Measurements from ENCODE around the gene POC1B.
"Not testable (repeated sequence)": the region's sequence is repeated elsewhere in the genome, so short reads cannot be mapped to it uniquely, and the experiment has no call there.

POC1B gene

GRCh38 chr12:89459279-89459678, 66.6 kb downstream of the POC1B start:
- not testable (repeated sequence) for DNase-seq

GRCh38 chr12:89456565-89456964, 69.3 kb downstream of the POC1B start:
- no peak for DNase-seq

- DNase-seq, result no peak
Measured at GRCh38 chr12:89454080-89454848, 71.6 kb downstream of the POC1B start.

GRCh38 chr12:89453121-89453978, 72.5 kb downstream of the POC1B start:
- DNase-seq, result no peak

GRCh38 chr12:89451841-89452251, 74.0 kb downstream of the POC1B start:
- DNase-seq, result no peak

GRCh38 chr12:89450907-89451306, 74.9 kb downstream of the POC1B start:
- DNase-seq, result no peak

GRCh38 chr12:89448951-89449371, 76.9 kb downstream of the POC1B start:
- no peak for DNase-seq

- no peak for DNase-seq
Measured at GRCh38 chr12:89448526-89448925, 77.3 kb downstream of the POC1B start.

GRCh38 chr12:89439941-89440340, 85.9 kb downstream of the POC1B start:
- no peak for DNase-seq

GRCh38 chr12:89437231-89437630, 88.6 kb downstream of the POC1B start:
- no peak for DNase-seq

GRCh38 chr12:89436062-89436461, 89.8 kb downstream of the POC1B start:
- DNase-seq, result no peak

GRCh38 chr12:89433634-89434033, 92.2 kb downstream of the POC1B start:
- DNase-seq, result no peak

GRCh38 chr12:89432396-89432795, 93.5 kb downstream of the POC1B start:
- DNase-seq, result no peak

- no peak for DNase-seq
Measured at GRCh38 chr12:89429528-89429927, 96.3 kb downstream of the POC1B start.

GRCh38 chr12:89427508-89428156, 98.2 kb downstream of the POC1B start:
- no peak for DNase-seq

- DNase-seq, result no peak
Measured at GRCh38 chr12:89424846-89425245, 101.0 kb downstream of the POC1B start.

GRCh38 chr12:89424389-89424788, 101.5 kb downstream of the POC1B start:
- no peak for DNase-seq

GRCh38 chr12:89421092-89421835, 104.6 kb downstream of the POC1B start:
- DNase-seq, result no peak

GRCh38 chr12:89418228-89418910, 107.5 kb downstream of the POC1B start:
- DNase-seq, result no peak

- DNase-seq, result no peak
Measured at GRCh38 chr12:89417246-89417977, 108.4 kb downstream of the POC1B start.

- DNase-seq, result no peak
Measured at GRCh38 chr12:89416049-89416792, 109.6 kb downstream of the POC1B start.
